ENCODE results near the gene BHLHE23. TPM values are rescaled to one million over a fixed set of nuclear protein-coding genes. Genes with fewer than 3 reads are reported as not detected.

The BHLHE23 gene
- total RNA-seq, 1 experiment from 2014 or later: not detected

- no peaks in the 10 kb centered on the region for H3K79me2 ChIP-seq (ENCODE audit: insufficient read depth, low read length)
- H3K4me2 ChIP-seq (ENCODE audit: low read length): no peak overlapping the region
- H3K27me3 ChIP-seq (ENCODE audit: insufficient read depth, low read length): no peaks in the 10 kb centered on the region
- POLR2A ChIA-PET: no interaction called here
- no TSS peak for BruUV-seq (replicated peaks)
- H3K9me2 ChIP-seq (ENCODE audit: insufficient read depth): no peaks in the 10 kb centered on the region
- no peaks in the 10 kb centered on the region for H3K9me3 ChIP-seq (ENCODE audit: control insufficient read depth in 1 of 2, insufficient read depth in 1 of 2, low read depth in 1 of 2, low read length in 2 of 2)
- H3K4me3 ChIP-seq (replicated peaks in 1 of 2; ENCODE audit: low read depth in 1 of 2, low read length in 2 of 2): no peak overlapping the region
- ATAC-seq (no peak), DNase-seq (ENCODE audit: low read depth, low spot score) (no peak)
- no peaks in the 10 kb centered on the region for H3K36me3 ChIP-seq (ENCODE audit: control insufficient read depth in 1 of 2, insufficient read depth in 2 of 2, low read length in 2 of 2)
- H4K20me1 ChIP-seq (ENCODE audit: insufficient read depth): no peaks in the 10 kb centered on the region
- no peak overlapping the region for H3K27ac ChIP-seq (ENCODE audit: low read depth, low read length)
- RAD21 ChIA-PET (ENCODE audit: low non-redundant PET in 1 of 2, low total read pairs in 2 of 2, uncharacterized antibody in 2 of 2, unreplicated experiment in 2 of 2): no interaction called here
- H2AFZ ChIP-seq (ENCODE audit: low read depth, low read length, poor library complexity, severe bottlenecking): no peak overlapping the region
- H3K9ac ChIP-seq (ENCODE audit: low read length): no peak overlapping the region
- CTCF ChIA-PET: no interaction called here
- intact Hi-C loops (cut with micrococcal nuclease): no loop called here
- no peaks in the 10 kb centered on the region for H3K4me1 ChIP-seq (ENCODE audit: control insufficient read depth in 1 of 2, insufficient read depth in 2 of 2, low read length in 2 of 2)
- no peak for TF ChIP-seq SRF (IDR thresholded peaks at IDR 0.05; ENCODE audit: low read depth)
- TF ChIP-seq EZH2phosphoT487 (IDR thresholded peaks at IDR 0.05; ENCODE audit: borderline replicate concordance): no peak
- TF ChIP-seq REST (IDR thresholded peaks at IDR 0.05; ENCODE audit: low read depth): no peak
- no peak for TF ChIP-seq MAX (IDR thresholded peaks at IDR 0.05)
- TF ChIP-seq CBX3 (IDR thresholded peaks at IDR 0.05; ENCODE audit: low read depth): no peak
- TF ChIP-seq EZH2 (IDR thresholded peaks at IDR 0.05): no peak
- TF ChIP-seq ELF1 (IDR thresholded peaks at IDR 0.05; ENCODE audit: borderline replicate concordance, low read depth): no peak
- TF ChIP-seq ZNF274 (IDR thresholded peaks at IDR 0.05; ENCODE audit: low read depth, low read length): no peak
- TF ChIP-seq SIN3A (IDR thresholded peaks at IDR 0.05; ENCODE audit: low read depth): no peak
- TF ChIP-seq, protein P1, sequence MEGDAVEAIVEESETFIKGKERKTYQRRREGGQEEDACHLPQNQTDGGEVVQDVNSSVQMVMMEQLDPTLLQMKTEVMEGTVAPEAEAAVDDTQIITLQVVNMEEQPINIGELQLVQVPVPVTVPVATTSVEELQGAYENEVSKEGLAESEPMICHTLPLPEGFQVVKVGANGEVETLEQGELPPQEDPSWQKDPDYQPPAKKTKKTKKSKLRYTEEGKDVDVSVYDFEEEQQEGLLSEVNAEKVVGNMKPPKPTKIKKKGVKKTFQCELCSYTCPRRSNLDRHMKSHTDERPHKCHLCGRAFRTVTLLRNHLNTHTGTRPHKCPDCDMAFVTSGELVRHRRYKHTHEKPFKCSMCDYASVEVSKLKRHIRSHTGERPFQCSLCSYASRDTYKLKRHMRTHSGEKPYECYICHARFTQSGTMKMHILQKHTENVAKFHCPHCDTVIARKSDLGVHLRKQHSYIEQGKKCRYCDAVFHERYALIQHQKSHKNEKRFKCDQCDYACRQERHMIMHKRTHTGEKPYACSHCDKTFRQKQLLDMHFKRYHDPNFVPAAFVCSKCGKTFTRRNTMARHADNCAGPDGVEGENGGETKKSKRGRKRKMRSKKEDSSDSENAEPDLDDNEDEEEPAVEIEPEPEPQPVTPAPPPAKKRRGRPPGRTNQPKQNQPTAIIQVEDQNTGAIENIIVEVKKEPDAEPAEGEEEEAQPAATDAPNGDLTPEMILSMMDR (IDR thresholded peaks at IDR 0.05 in 2 of 3, conservative IDR thresholded peaks at IDR 0.05 in 1 of 3; ENCODE audit: borderline replicate concordance in 1 of 3, insufficient read depth in 1 of 3, low read depth in 2 of 3, low read length in 2 of 3): no peak
- no peak for TF ChIP-seq ZFX (IDR thresholded peaks at IDR 0.05)
- TF ChIP-seq YY1 (IDR thresholded peaks at IDR 0.05; ENCODE audit: extremely low read depth, insufficient replicate concordance, low read depth, low read length): no peak
- no peak for TF ChIP-seq EGR1 (IDR thresholded peaks at IDR 0.05; ENCODE audit: low read depth)
- no peak for TF ChIP-seq POLR2A (IDR thresholded peaks at IDR 0.05; ENCODE audit: borderline replicate concordance, extremely low read depth, insufficient read depth, insufficient read length)
- TF ChIP-seq CEBPB (IDR thresholded peaks at IDR 0.05; ENCODE audit: low read depth): no peak
- TF ChIP-seq TCF7L2 (IDR thresholded peaks at IDR 0.05; ENCODE audit: borderline replicate concordance, extremely low read depth, insufficient read depth, insufficient read length): no peak
- no peak for TF ChIP-seq RAD21 (IDR thresholded peaks at IDR 0.05; ENCODE audit: low read depth)
- no peak for TF ChIP-seq POLR2AphosphoS5 (IDR thresholded peaks at IDR 0.05; ENCODE audit: low read depth, low read length)
Measured at GRCh38 chr20:63015147-63015661, 8.4 kb upstream of the BHLHE23 start.

Data from HCT116 (cell line).